ENCODE measurements around the gene NCOA3. TPM values are rescaled to one million over a fixed set of nuclear protein-coding genes. Genes with fewer than 3 reads are reported as not detected.
A peak's percentile ranks its signal among the peaks of the same experiment; 100 is the strongest.
"Not testable (repeated sequence)": the region's sequence is repeated elsewhere in the genome, so short reads cannot be mapped to it uniquely, and the experiment has no call there.

Gene NCOA3
- total RNA-seq, 1 experiment from 2014 or later: 30.2 TPM

GRCh38 chr20:47574616-47575364 is 73.1 kb downstream of the NCOA3 start:
- no peak for DNase-seq (ENCODE audit: low read depth)
- in situ Hi-C loops (cut with HindIII; ENCODE audit: low pct_unique_long_range_greater_than_20kb, low sequenced_read_pairs): no loop called here

DNA sequence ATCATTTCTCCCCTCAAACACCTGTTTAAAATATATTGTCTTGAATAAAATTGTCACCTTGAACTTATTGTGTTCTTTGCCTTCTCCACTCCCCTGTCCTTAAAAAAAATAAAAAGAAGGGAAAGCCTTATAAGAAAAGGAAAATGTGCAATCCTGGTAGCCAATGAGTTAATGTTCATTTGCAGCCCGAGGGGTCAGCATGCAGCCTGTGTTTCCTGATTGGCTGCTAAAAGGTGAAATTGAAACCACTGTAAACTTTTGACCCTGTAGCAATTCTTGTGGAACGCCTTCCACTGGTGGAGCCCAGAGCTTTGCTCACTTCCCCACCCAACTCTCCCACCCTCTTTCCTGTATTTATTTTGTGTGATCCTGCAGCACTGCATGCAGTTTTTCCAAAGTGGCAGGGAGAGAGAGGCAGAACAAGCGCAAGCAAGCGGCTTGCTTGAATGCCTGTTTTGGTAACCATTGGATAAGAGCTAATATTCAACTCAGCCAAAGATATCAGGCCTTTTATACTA is 74.9 kb downstream of the NCOA3 start:
- peak; percentile 97 for DNase-seq (ENCODE audit: low read depth)
- in situ Hi-C loops (cut with HindIII; ENCODE audit: low pct_unique_long_range_greater_than_20kb, low sequenced_read_pairs): no loop called here

DNA sequence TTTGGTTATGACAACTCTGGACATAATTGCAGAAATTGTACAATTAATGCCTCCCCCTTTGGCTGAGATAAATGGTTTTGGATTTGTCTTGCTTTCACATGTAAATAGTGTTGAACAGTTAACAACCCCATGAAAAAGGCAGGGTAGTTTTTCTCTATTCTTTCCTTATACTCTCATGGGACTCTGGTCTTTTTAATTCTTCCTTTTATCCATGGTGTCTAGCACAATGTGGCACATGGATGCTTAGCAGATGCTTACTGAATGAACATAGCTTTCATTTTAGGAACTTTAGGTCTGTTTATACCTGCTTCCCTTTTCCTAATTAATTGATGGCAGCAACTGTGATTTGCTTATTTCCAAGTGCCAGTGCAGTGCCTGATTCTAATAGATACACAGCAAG is 75.6 kb downstream of the NCOA3 start:
- no peak for DNase-seq (ENCODE audit: low read depth)
- in situ Hi-C loops (cut with HindIII; ENCODE audit: low pct_unique_long_range_greater_than_20kb, low sequenced_read_pairs): no loop called here

GRCh38 chr20:47578543-47578942 is 76.9 kb downstream of the NCOA3 start:
- in situ Hi-C loops (cut with HindIII; ENCODE audit: low pct_unique_long_range_greater_than_20kb, low sequenced_read_pairs): no loop called here
- no peak for DNase-seq (ENCODE audit: low read depth)

- in situ Hi-C loops (cut with HindIII; ENCODE audit: low pct_unique_long_range_greater_than_20kb, low sequenced_read_pairs); DNase-seq (ENCODE audit: low read depth): not testable (repeated sequence)
Observed at GRCh38 chr20:47580686-47581085, 79.0 kb downstream of the NCOA3 start.

GRCh38 chr20:47581090-47581489 is 79.4 kb downstream of the NCOA3 start:
- DNase-seq (ENCODE audit: low read depth): no peak
- in situ Hi-C loops (cut with HindIII; ENCODE audit: low pct_unique_long_range_greater_than_20kb, low sequenced_read_pairs): no loop called here

DNA sequence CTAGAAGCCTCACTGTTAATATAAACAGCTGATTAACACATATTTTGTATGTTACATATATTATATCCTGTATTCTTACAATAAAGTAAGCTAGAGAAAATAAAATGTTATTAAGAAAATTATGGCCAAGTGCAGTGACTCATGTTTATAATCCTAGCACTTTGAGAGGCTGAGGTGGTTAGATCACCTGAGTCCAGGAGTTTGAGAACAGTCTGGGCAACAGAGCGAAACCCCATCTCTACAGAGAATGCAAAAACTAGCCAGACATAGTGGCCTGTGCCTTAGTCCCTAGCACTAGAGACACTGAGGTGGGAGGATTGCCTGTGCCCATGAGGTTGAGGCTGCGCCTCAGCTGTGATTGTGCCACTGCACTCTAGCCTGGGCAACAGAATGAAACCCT is 81.9 kb downstream of the NCOA3 start:
- no peak for DNase-seq (ENCODE audit: low read depth)
- in situ Hi-C loops (cut with HindIII; ENCODE audit: low pct_unique_long_range_greater_than_20kb, low sequenced_read_pairs): no loop called here

DNA sequence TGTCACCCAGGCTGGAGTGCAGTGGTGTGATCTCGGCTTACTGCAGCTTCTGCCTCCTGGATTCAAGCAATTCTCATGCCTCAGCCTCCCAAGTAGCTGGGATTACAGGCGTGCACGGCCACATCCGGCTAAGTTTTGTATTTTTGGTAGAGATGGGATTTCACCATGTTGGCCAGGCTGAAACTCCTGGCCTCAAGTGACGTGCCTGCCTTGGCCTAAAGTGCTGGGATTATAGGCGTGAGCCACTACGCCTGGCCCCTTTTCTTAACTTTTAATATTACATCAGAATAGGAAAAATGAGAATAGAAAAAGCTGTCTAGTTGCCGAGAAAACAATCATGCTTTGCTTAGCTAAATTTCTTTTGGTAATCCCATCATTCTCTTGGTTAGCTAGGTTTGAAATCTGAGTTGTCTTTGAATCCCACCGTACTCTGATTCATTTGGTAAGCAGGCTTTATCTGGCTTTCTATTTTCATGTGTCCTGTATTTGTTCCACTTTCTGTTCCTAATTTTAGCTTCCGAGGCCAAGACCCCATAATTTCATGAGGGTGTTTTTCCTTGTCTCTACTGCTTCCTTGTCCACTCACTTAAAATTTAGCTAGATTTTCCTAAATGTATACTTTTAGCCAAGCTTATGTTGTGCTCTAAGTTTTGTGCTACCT is 83.5 kb downstream of the NCOA3 start:
- in situ Hi-C loops (cut with HindIII; ENCODE audit: low pct_unique_long_range_greater_than_20kb, low sequenced_read_pairs): no loop called here
- DNase-seq (ENCODE audit: low read depth): no peak

DNA sequence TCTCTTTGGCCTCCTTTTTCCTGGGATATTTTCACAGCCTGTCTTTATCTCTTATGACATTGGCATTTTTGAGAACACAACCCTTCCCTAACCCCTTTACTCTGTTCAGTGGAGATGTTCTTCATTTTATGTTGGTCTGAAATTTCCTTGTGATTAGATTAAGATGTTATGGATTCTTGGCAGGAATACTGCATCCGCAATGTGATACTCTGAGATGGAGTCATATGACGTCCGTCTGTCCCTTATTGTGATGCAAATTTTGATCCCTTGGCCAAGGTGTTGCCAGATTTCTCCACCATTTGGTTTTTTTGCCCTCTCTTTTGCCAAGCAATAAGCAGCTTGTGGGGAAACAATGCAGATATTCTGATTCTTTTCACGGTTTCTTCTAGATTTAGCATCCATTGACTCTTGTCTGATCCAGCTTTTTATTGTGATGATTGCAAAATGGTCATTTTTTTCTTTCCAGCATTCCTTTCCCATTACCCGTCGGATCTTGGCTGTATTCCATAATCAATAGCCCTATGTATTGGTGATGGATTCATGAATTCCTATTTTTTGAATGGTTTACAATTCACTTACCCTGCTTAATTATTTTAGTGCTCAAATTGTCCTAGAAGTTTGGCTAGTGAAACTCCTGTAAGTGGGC is 85.1 kb downstream of the NCOA3 start:
- DNase-seq (ENCODE audit: low read depth): no peak
- in situ Hi-C loops (cut with HindIII; ENCODE audit: low pct_unique_long_range_greater_than_20kb, low sequenced_read_pairs): no loop called here

DNA sequence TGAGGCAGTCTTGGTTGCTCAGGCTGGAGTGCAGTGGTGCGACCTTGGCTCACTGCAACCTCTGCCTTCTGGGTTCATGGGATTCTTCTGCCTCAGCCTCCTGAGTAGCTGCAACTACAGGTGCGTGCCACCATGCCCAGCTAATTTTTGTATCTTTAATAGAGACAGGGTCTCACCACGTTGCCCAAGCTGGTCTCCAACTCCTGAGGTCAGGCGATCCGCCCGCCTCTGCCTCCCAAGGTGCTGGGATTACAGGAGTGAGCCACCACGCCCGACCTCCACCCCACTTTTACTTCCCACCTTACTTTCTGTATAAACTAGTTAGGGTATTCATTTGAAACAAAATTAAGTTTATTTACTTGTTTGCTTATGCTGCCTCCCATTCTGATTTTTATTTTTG is 86.5 kb downstream of the NCOA3 start:
- in situ Hi-C loops (cut with HindIII; ENCODE audit: low pct_unique_long_range_greater_than_20kb, low sequenced_read_pairs): no loop called here
- DNase-seq (ENCODE audit: low read depth): no peak

- in situ Hi-C loops (cut with HindIII; ENCODE audit: low pct_unique_long_range_greater_than_20kb, low sequenced_read_pairs): no loop called here
- no peak for DNase-seq (ENCODE audit: low read depth)
Observed at GRCh38 chr20:47591231-47591630, 89.5 kb downstream of the NCOA3 start.

- in situ Hi-C loops (cut with HindIII; ENCODE audit: low pct_unique_long_range_greater_than_20kb, low sequenced_read_pairs): no loop called here
- DNase-seq (ENCODE audit: low read depth): no peak
Observed at GRCh38 chr20:47594157-47594556, 92.5 kb downstream of the NCOA3 start.

GRCh38 chr20:47595138-47595537 is 93.5 kb downstream of the NCOA3 start:
- not testable (repeated sequence) for DNase-seq (ENCODE audit: low read depth)

GRCh38 chr20:47596003-47596571 is 94.4 kb downstream of the NCOA3 start:
- DNase-seq (ENCODE audit: low read depth): no peak
- in situ Hi-C loops (cut with HindIII; ENCODE audit: low pct_unique_long_range_greater_than_20kb, low sequenced_read_pairs): no loop called here

More at GRCh38 chr20:47595138-47595537, 93.5 kb downstream of the NCOA3 start:
- in situ Hi-C loops (cut with HindIII; ENCODE audit: low pct_unique_long_range_greater_than_20kb, low sequenced_read_pairs): not testable (repeated sequence)

- in situ Hi-C loops (cut with HindIII; ENCODE audit: low pct_unique_long_range_greater_than_20kb, low sequenced_read_pairs): no loop called here
- no peak for DNase-seq (ENCODE audit: low read depth)
Observed at GRCh38 chr20:47597090-47597489, 95.4 kb downstream of the NCOA3 start.

GRCh38 chr20:47598911-47599744 is 97.4 kb downstream of the NCOA3 start:
- in situ Hi-C loops (cut with HindIII; ENCODE audit: low pct_unique_long_range_greater_than_20kb, low sequenced_read_pairs): no loop called here

DNA sequence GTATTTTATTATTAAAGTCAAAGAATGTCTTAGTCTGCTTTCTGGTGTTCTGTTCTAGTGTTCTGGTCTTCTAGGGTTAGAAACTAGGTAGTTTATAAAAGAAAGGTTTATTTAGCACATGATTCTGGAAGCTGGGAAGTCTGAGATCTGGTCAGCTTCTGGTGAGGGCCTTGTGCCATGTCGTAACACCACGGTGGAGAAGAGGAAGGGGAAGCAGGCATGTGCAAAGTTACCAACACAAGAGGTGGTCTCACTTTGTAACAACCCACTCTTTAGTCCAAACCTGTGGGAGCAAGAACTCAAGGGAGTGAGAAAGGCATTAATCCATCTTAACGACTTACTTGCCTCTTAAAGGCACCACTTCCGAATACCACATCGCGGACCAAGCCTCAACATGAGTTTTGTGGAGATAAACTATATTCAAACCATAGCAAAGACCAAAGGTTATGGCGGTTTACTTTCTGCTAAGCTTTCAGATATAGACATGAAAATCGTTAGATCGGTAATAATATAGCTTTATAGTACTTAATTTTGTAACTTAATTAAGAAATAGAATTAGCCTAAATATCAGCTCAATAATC is 99.4 kb downstream of the NCOA3 start:
- in situ Hi-C loops (cut with HindIII; ENCODE audit: low pct_unique_long_range_greater_than_20kb, low sequenced_read_pairs): no loop called here
- no peak for DNase-seq (ENCODE audit: low read depth)

More at GRCh38 chr20:47598911-47599744, 97.4 kb downstream of the NCOA3 start:
- DNase-seq (ENCODE audit: low read depth): no peak

GRCh38 chr20:47603260-47603659 is 101.6 kb downstream of the NCOA3 start:
- in situ Hi-C loops (cut with HindIII; ENCODE audit: low pct_unique_long_range_greater_than_20kb, low sequenced_read_pairs): no loop called here
- no peak for DNase-seq (ENCODE audit: low read depth)
